Peyer's patch (tissue), 4 donors: ENCODE results near the gene CDH23.

Experiments
- POLR2A ChIP-seq, 2 donors: fragments of 450-650 bp; IDR thresholded peaks; one replicate each; pipeline ENCODE4 v1.5.1; 2017; ENCODE audit warnings: antibody characterized with exemption in 2 of 2, mild to moderate bottlenecking in 2 of 2, moderate library complexity in 2 of 2
- TF ChIP-seq, protein P1 (sequence below), 6 experiments: fragments of 450-650 bp in 4 of 6; fragments of 200-600 bp in 2 of 6; sonication (generic) in 1 of 6; IDR thresholded peaks; one replicate each; pipeline ENCODE4 v1.5.1; 2017 to 2019; ENCODE audit warnings: antibody characterized with exemption in 6 of 6, mild to moderate bottlenecking in 3 of 6, moderate library complexity in 1 of 6

- TF ChIP-seq, protein P1, sequence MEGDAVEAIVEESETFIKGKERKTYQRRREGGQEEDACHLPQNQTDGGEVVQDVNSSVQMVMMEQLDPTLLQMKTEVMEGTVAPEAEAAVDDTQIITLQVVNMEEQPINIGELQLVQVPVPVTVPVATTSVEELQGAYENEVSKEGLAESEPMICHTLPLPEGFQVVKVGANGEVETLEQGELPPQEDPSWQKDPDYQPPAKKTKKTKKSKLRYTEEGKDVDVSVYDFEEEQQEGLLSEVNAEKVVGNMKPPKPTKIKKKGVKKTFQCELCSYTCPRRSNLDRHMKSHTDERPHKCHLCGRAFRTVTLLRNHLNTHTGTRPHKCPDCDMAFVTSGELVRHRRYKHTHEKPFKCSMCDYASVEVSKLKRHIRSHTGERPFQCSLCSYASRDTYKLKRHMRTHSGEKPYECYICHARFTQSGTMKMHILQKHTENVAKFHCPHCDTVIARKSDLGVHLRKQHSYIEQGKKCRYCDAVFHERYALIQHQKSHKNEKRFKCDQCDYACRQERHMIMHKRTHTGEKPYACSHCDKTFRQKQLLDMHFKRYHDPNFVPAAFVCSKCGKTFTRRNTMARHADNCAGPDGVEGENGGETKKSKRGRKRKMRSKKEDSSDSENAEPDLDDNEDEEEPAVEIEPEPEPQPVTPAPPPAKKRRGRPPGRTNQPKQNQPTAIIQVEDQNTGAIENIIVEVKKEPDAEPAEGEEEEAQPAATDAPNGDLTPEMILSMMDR (IDR thresholded peaks at IDR 0.05): no peak
- peak in 1 of 2 donors; percentile 11 for TF ChIP-seq POLR2A (IDR thresholded peaks at IDR 0.05)
These were observed 265.1 kb downstream of the CDH23 start for GRCh38 chr10:71661779-71662336.
